AG04450 (cell line): ENCODE data around the gene CCR5. TPM values are rescaled to one million over a fixed set of nuclear protein-coding genes. Genes with fewer than 3 reads are reported as not detected.

Source experiments
- CTCF ChIA-PET: fragments of 300-600, 350-600 bp; formaldehyde crosslinking; extraction: SDS; loops from one replicate; lab custom pipeline; 2022; ENCODE audit warnings: antibody characterized with exemption, inconsistent platforms; lab: Charles Lee
- POLR2A ChIA-PET: fragments of 350-600 bp; formaldehyde crosslinking; extraction: SDS; loops from one replicate; lab custom pipeline; 2021; ENCODE audit warnings: antibody characterized with exemption, inconsistent platforms; lab: Yijun Ruan, JAX
- DNase-seq: peaks from one replicate; pipeline ENCODE4 v3.0.0-alpha.2; 2011; ENCODE audit warnings: low read depth, low spot score
- H3K27ac ChIP-seq: one replicate; pipeline ENCODE4 v1.5.1; 2012; ENCODE audit warnings: low read depth, low read length, control low read depth
- H3K27me3 ChIP-seq: one replicate; pipeline ENCODE4 v1.6.0; 2012; ENCODE audit warnings: low read length; ENCODE audit not compliant: control insufficient read depth, insufficient read depth
- H3K4me3 ChIP-seq: 2 replicates; pipeline ENCODE4 v1.5.1; 2011; ENCODE audit warnings: mild to moderate bottlenecking, low read depth, low read length, control low read depth
- H3K9me3 ChIP-seq: 2 replicates; pipeline ENCODE4 v1.5.1; 2012; ENCODE audit warnings: low read length; ENCODE audit not compliant: control insufficient read depth, insufficient read depth
- polyA plus RNA-seq: library from polyadenylated mRNA; depleted of rRNA; stranded (reverse); fragments of >200 nt; gene quantifications from 2 replicates; pipeline ENCODE4 v1.2.3, GENCODE V29; 2011
- TF ChIP-seq, protein P1 (sequence below): IDR thresholded peaks from 2 replicates; pipeline ENCODE4 v1.5.1; 2011; ENCODE audit warnings: low read depth, low read length, control low read depth, inconsistent platforms

Gene CCR5
- polyA plus RNA-seq, 1 experiment, result not detected

DNA sequence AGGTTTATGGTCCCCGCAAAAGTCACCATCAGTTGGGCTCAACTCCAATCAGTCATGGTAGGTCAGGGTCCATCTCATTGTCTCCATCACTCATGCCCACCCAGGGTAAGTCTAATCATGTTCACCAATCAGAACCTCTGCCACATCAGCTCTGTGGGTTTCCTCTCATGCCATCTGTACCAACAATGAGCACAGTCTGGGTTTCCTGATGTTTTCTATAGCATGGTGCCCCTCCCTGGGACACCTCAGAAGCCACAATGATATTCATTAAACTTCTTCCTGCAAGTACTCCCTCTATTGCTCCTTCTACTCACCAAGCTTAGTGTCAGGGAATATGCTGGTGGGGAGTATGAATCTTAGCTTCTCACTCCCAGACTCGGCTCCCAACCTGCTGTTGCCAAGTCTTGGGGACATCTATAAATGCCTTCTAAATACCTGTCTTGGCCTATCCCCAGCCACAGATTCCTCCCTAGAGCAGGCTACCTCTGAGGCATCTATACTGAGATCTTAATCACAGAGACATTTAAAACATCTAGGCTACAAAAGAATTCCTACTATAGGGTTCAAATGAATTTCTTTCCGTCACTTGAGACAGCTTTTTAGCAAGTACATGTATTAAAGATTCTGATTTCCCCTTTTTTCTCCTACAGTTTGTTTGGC lies 21.8 kb upstream of the CCR5 start:
- TF ChIP-seq, protein P1, sequence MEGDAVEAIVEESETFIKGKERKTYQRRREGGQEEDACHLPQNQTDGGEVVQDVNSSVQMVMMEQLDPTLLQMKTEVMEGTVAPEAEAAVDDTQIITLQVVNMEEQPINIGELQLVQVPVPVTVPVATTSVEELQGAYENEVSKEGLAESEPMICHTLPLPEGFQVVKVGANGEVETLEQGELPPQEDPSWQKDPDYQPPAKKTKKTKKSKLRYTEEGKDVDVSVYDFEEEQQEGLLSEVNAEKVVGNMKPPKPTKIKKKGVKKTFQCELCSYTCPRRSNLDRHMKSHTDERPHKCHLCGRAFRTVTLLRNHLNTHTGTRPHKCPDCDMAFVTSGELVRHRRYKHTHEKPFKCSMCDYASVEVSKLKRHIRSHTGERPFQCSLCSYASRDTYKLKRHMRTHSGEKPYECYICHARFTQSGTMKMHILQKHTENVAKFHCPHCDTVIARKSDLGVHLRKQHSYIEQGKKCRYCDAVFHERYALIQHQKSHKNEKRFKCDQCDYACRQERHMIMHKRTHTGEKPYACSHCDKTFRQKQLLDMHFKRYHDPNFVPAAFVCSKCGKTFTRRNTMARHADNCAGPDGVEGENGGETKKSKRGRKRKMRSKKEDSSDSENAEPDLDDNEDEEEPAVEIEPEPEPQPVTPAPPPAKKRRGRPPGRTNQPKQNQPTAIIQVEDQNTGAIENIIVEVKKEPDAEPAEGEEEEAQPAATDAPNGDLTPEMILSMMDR, result no peak
- no peak for DNase-seq
- H3K27me3 ChIP-seq, result peaks cover 18% of the 10 kb centered on the region
- CTCF ChIA-PET, result no interaction called here
- POLR2A ChIA-PET, result no interaction called here
- no peak overlapping the region for H3K27ac ChIP-seq
- no peaks in the 10 kb centered on the region for H3K9me3 ChIP-seq
- no peak overlapping the region for H3K4me3 ChIP-seq

GRCh38 chr3:46349484-46350261 lies 21.1 kb upstream of the CCR5 start:
- DNase-seq, result no peak
- H3K27me3 ChIP-seq, result peaks cover 18% of the 10 kb centered on the region
- no peaks in the 10 kb centered on the region for H3K9me3 ChIP-seq
- no peak overlapping the region for H3K27ac ChIP-seq
- ChIA-PET POLR2A (no interaction called here), CTCF (no interaction called here)
- TF ChIP-seq, protein P1, result no peak
- H3K4me3 ChIP-seq, result no peak overlapping the region

DNA sequence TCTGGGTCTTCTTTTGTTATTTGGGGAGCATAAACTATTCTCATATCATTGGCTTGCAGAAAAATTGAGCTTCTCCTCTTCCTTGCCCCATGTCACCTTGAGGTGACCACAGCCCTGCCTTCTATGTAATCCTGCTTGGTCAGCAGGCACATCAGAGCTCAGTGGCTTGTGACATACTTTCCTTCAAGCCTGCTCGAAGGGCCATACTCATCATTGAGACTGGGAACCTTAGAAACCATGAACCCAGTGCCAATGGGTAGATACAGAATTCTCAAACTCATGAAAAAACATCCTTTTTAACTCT lies 20.5 kb upstream of the CCR5 start:
- Histone ChIP-seq H3K27ac (no peak overlapping the region), H3K9me3 (no peaks in the 10 kb centered on the region), H3K27me3 (peaks cover 18% of the 10 kb centered on the region), H3K4me3 (no peak overlapping the region)
- ChIA-PET POLR2A (no interaction called here), CTCF (no interaction called here)
- TF ChIP-seq, protein P1, result no peak
- no peak for DNase-seq

DNA sequence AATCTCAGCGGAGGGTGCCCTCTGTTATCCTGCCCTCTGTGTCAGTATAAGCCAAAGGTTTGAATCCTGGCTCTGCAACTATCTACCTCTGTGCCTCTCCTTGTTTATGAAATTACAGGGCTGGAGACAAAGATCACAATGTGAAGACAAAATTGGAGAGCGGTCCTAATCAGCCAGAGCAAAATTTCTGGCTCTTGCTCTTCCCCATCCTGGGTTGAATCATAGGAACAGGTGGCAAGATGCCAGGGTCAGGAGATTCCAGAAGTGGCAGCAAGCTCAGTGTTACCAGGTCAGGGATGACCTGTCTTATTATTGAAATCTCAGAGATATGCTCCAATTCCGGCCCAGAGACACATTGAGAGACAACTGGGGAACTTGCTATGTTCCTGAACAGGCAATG lies 19.1 kb upstream of the CCR5 start:
- ChIA-PET POLR2A (no interaction called here), CTCF (interaction anchor here (1.3 kb wide), 1 partner anchor 19 kb away, joined by 3 read pairs; no protein-coding TSS in a partner anchor)
- TF ChIP-seq, protein P1, result no peak
- H3K27ac ChIP-seq, result no peak overlapping the region
- no peaks in the 10 kb centered on the region for H3K9me3 ChIP-seq
- no peak overlapping the region for H3K4me3 ChIP-seq
- DNase-seq, result no peak
- H3K27me3 ChIP-seq, result peaks cover 20% of the 10 kb centered on the region

GRCh38 chr3:46353090-46353489 lies 17.7 kb upstream of the CCR5 start:
- TF ChIP-seq, protein P1, result no peak
- POLR2A ChIA-PET, result no interaction called here
- DNase-seq, result no peak
- Histone ChIP-seq H3K27me3 (peaks cover 20% of the 10 kb centered on the region), H3K9me3 (no peaks in the 10 kb centered on the region), H3K4me3 (no peak overlapping the region), H3K27ac (no peak overlapping the region)
- CTCF ChIA-PET, result interaction anchor here (0.6 kb wide), 1 partner anchor 33 kb away, joined by 8 read pairs; no protein-coding TSS in a partner anchor
